Esophagus muscularis mucosa (tissue), 4 donors: ENCODE data around the gene ZNF700.

Experiments used
- CTCF ChIP-seq, 3 experiments: fragments of 200-600 bp in 2 of 3; fragments of 450-650 bp in 1 of 3; sonication (generic) in 2 of 3; IDR thresholded peaks; one replicate each; pipeline ENCODE4 v1.5.1; 2017 to 2019; ENCODE audit warnings: antibody characterized with exemption in 3 of 3, mild to moderate bottlenecking in 2 of 3, moderate library complexity in 1 of 3
- EP300 ChIP-seq: sonication (generic); formaldehyde crosslinking; IDR thresholded peaks from one replicate; pipeline ENCODE4 v1.6.1; 2017; ENCODE audit warnings: antibody characterized with exemption
- POLR2A ChIP-seq: fragments of 450-650 bp; IDR thresholded peaks from one replicate; pipeline ENCODE4 v1.6.1; 2017; ENCODE audit warnings: antibody characterized with exemption, moderate library complexity, mild to moderate bottlenecking, low read depth

GRCh38 chr19:11881151-11881800, 43.6 kb upstream of the ZNF700 start:
- peak; percentile 64 to 80 (median 75) for TF ChIP-seq CTCF (IDR thresholded peaks at IDR 0.05)
- TF ChIP-seq EP300, result no peak
- no peak for TF ChIP-seq POLR2A
